Thymus (tissue), 11 donors: ENCODE results near the gene SBNO1. TPM values are rescaled to one million over a fixed set of nuclear protein-coding genes. Genes with fewer than 3 reads are reported as not detected.
"Not testable (repeated sequence)": the region's sequence is repeated elsewhere in the genome, so short reads cannot be mapped to it uniquely, and the experiment has no call there.

Experiments used
- DNase-seq, 9 donors: peaks; one replicate each; pipeline ENCODE4 v3.0.0-alpha.2; 2013; ENCODE audit warnings: low spot score in 9 of 9, low read depth in 6 of 9, missing footprints in 1 of 9
- H3K27ac ChIP-seq, 2 donors: one replicate each; pipeline ENCODE4 v1.5.1; 2013; ENCODE audit warnings: control low read depth in 1 of 2, low read depth in 1 of 2, low read length in 1 of 2, mild to moderate bottlenecking in 1 of 2, moderate library complexity in 1 of 2
- H3K27me3 ChIP-seq, 2 donors: one replicate each; pipeline ENCODE4 v1.5.1; 2013; ENCODE audit warnings: low read length in 1 of 2; ENCODE audit not compliant: control insufficient read depth in 2 of 2, insufficient read depth in 1 of 2
- H3K36me3 ChIP-seq, 2 donors: one replicate each; pipeline ENCODE4 v1.5.1; 2013; ENCODE audit warnings: low read length in 1 of 2, mild to moderate bottlenecking in 1 of 2, moderate library complexity in 1 of 2; ENCODE audit not compliant: control insufficient read depth in 2 of 2, insufficient read depth in 2 of 2
- H3K4me1 ChIP-seq, 2 donors: one replicate each; pipeline ENCODE4 v1.5.1; 2013; ENCODE audit warnings: low read length in 2 of 2; ENCODE audit not compliant: control insufficient read depth in 2 of 2, insufficient read depth in 2 of 2
- H3K4me3 ChIP-seq, 2 donors: one replicate each; pipeline ENCODE4 v1.5.1; 2013; ENCODE audit warnings: low read length in 2 of 2, control low read depth in 1 of 2, mild to moderate bottlenecking in 1 of 2
- H3K9me3 ChIP-seq, 2 donors: one replicate each; pipeline ENCODE4 v1.5.1; 2013; ENCODE audit warnings: low read length in 1 of 2, mild to moderate bottlenecking in 1 of 2; ENCODE audit not compliant: control insufficient read depth in 2 of 2, insufficient read depth in 1 of 2
- WGBS: extraction: QIAGEN DNeasy Blood & Tissue Kit; methylation state at CpG from one replicate; pipeline ENCODE4 v1.1.7; 2013; 5-methylcytosine and 5-hydroxymethylcytosine counted together
- polyA plus RNA-seq: library from polyadenylated mRNA; stranded (reverse); fragments of 200-250 nt; gene quantifications from one replicate; pipeline ENCODE4 v1.2.3, GENCODE V29; 2013
- total RNA-seq: library from RNA; stranded (reverse); fragments of 120-200 nt; gene quantifications from one replicate; pipeline ENCODE4 v1.2.4, GENCODE V29; 2013
- donor health status: healthy.

Gene SBNO1
- total and polyA plus RNA-seq, 2 donors, result 7.7 to 22.9 TPM

- DNase-seq, result no peak
- Histone ChIP-seq H3K36me3 (peaks cover 48 to 55% of the 10 kb centered on the region in 2 donors), H3K4me3 (peak overlapping the region in 1 of 2 donors; percentile 48), H3K27me3 (peaks cover 0 to 4% of the 10 kb centered on the region in 2 donors), H3K4me1 (peaks cover 13 to 24% of the 10 kb centered on the region in 2 donors), H3K9me3 (peaks cover 0 to 6% of the 10 kb centered on the region in 2 donors), H3K27ac (peak overlapping the region in 1 of 2 donors; percentile 74)
- WGBS, result 90% methylated on average over 23 of the region's 23 CpGs
These were observed 26.1 kb upstream of the SBNO1 start for GRCh38 chr12:123390498-123391426.

DNA sequence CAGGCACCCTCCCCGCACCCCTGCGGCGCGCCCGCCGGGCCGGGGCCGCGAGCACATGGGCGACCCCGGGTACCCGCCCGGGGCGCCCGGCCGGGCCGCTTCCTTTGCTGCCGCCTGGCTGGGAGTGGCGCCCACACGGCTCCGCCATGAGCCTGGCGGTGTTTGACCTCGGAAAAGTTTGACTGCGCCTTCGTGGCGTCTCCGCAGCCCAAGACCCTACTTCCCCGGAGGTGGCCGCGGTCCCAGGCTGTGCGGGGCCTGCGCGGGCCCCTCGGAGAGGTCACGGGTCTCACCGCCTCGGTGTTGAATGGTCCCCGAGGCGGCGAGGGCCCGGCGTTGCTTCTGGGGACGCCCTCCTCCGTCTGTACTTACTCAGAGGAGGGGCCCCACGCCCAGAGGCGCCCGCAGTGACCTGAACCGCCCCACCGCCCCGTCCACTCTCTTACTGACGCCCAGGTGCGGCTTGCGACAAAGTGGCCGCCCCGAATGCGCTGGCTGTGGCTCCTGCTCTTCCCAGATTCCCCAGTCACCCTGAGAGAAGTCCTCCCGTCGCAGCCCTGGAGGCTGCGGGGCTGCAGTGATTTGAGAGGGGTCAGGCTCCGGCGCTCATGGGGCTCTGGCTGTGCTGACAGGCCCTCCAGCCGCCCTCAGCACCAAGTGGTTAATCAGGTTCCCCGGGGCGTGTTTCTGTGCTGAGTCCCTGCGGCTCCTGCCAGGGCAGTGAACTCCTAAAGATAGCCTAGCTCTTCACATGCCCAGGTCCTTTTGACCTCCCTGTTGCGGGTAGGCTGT is 25.1 kb upstream of the SBNO1 start:
- DNase-seq, result peak in 1 of 9 donors; percentile 33
- H3K27me3 ChIP-seq, result peaks cover 0 to 4% of the 10 kb centered on the region in 2 donors
- peak overlapping the region in 1 of 2 donors; percentile 74 for H3K27ac ChIP-seq
- H3K4me3 ChIP-seq, result peak overlapping the region; percentile 48 to 86
- H3K4me1 ChIP-seq, result peaks cover 15 to 27% of the 10 kb centered on the region in 2 donors
- 20% methylated on average over 66 of the region's 66 CpGs for WGBS
- H3K36me3 ChIP-seq, result peaks cover 38 to 45% of the 10 kb centered on the region in 2 donors
- peaks cover 0 to 6% of the 10 kb centered on the region in 2 donors for H3K9me3 ChIP-seq

GRCh38 chr12:123388951-123389559 is 24.4 kb upstream of the SBNO1 start:
- Histone ChIP-seq H3K9me3 (peaks cover 0 to 6% of the 10 kb centered on the region in 2 donors), H3K27ac (peak overlapping the region in 1 of 2 donors; percentile 74), H3K4me1 (peaks cover 16 to 32% of the 10 kb centered on the region in 2 donors), H3K27me3 (peaks cover 0 to 4% of the 10 kb centered on the region in 2 donors), H3K36me3 (peaks cover 31 to 38% of the 10 kb centered on the region in 2 donors), H3K4me3 (peak overlapping the region in 1 of 2 donors; percentile 86)
- DNase-seq, result no peak
- WGBS, result under 1% methylated on average over 87 of the region's 102 CpGs

DNA sequence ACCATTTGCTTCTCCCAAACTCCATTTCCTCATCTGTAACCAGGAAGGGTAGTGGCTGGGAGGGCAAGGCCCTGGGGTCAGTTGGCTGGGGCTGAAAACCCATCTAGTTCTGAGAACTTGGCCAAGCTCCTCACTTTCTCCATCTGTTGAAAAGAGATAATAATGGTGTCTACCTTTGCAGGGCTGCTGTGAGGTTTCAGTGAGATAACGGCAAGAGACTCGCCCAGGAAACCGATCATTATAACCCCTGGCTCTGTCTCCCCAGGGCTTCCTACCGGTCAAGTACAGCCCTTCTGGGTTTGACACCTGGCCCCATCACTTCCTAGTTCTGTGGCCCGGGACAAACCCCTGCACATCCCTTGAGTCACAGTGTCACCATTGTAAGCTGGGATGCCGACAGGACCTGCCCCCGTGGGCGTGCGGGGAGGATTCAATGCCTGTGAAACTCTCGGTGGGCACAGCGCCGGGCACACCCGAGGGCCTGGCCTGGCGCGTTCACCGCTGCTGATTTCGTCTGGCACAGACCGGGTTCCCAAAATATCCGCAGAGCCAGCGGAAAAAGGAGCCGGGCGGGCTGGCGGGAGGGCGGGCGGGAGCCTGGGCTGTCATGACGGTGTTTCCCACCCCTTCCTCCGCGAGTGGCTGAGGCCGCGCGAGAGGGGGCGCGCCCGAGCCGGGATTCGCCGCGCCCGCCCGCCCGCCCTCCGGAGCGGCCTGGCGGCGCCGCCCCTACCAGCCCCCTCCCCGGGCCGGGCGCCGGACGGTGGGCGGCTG is 23.7 kb upstream of the SBNO1 start:
- Histone ChIP-seq H3K4me3 (peak overlapping the region; percentile 80 to 86), H3K27me3 (peaks cover 0 to 4% of the 10 kb centered on the region in 2 donors), H3K4me1 (peaks cover 16 to 35% of the 10 kb centered on the region in 2 donors), H3K27ac (peak overlapping the region; percentile 84 to 94), H3K9me3 (peaks cover 0 to 6% of the 10 kb centered on the region in 2 donors), H3K36me3 (peaks cover 27 to 32% of the 10 kb centered on the region in 2 donors)
- DNase-seq, result peak in 6 of 9 donors; percentile 32 to 81 (median 58)
- under 1% methylated on average over 52 of the region's 52 CpGs for WGBS

DNA sequence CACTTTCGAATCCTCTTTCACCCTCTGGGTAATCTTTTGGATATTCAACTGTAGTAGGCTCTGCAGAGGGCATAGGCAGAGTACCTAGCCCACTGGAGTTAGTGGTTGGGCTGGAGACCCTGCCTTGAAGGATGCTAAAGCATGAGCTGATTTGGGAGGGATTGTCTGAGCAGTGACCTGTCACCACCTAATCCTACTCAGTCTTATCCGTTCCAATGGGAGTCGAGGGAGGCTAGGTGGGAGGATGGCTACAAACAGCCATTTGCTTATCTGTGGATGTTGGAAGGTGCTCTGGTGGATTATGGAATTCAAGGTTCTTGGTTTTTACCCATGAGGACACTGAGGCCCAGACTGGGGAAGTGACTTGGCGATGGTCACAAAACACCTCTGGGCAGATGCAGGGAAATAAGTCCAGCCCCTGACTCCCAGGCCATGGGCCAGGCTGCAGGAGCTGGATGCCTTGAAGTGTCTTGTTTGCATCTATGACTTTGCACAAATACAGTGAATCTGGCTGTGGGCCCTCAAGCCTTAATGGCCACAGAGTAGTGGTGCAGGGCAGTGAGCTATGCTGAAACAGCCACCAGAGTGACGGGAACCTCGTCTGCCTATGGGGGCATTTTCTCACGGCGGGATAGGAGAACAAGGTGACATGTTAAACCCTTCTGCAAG is 23.0 kb upstream of the SBNO1 start:
- peak overlapping the region; percentile 80 to 86 for H3K4me3 ChIP-seq

GRCh38 chr12:123385536-123385935 is 20.9 kb upstream of the SBNO1 start:
- H3K4me3 ChIP-seq, H3K27me3 ChIP-seq, H3K27ac ChIP-seq, DNase-seq, H3K9me3 ChIP-seq, H3K36me3 ChIP-seq: not testable (repeated sequence)
- peaks cover 16 to 37% of the 10 kb centered on the region in 2 donors for H3K4me1 ChIP-seq
- WGBS, result 96% methylated on average over 9 of the region's 9 CpGs

More for the DNA sequence above, 23.0 kb upstream of the SBNO1 start:
- peaks cover 0 to 4% of the 10 kb centered on the region in 2 donors for H3K27me3 ChIP-seq
- peaks cover 25 to 27% of the 10 kb centered on the region in 2 donors for H3K36me3 ChIP-seq
- peaks cover 0 to 6% of the 10 kb centered on the region in 2 donors for H3K9me3 ChIP-seq
- 75% methylated on average over 8 of the region's 8 CpGs for WGBS
- peak overlapping the region; percentile 84 to 94 for H3K27ac ChIP-seq
- peak in 1 of 9 donors; percentile 10 for DNase-seq
- peaks cover 16 to 37% of the 10 kb centered on the region in 2 donors for H3K4me1 ChIP-seq

DNA sequence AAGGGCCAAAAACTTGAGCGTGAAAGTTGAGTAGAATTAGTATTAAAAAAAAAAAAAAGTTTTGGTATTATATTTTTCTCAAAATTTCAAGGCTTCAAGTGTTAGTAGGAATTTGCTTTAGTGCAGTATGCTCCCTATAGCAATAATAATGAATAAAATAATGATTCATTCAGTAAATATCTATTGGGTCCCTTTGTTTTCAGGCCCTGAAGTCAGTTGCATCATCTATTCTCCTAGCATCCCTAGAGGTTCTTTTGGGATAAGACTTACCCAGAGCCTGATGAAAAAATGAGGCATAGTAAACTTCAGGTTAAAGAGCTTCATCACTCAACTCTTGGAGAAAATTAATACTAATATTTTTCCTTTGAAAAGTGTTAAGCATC is 20.3 kb upstream of the SBNO1 start:
- peaks cover 0 to 2% of the 10 kb centered on the region in 2 donors for H3K36me3 ChIP-seq
- H3K27ac ChIP-seq, result no peak overlapping the region
- WGBS, result 44% methylated on average over 1 of the region's 1 CpG
- peaks cover 0 to 4% of the 10 kb centered on the region in 2 donors for H3K27me3 ChIP-seq
- peak overlapping the region; percentile 76 to 89 for H3K4me3 ChIP-seq
- H3K9me3 ChIP-seq, result peaks cover 0 to 3% of the 10 kb centered on the region in 2 donors
- no peak for DNase-seq
- peaks cover 14 to 34% of the 10 kb centered on the region in 2 donors for H3K4me1 ChIP-seq
